Left cardiac atrium (tissue), 4 donors: ENCODE measurements around the gene DGCR2. TPM values are rescaled to one million over a fixed set of nuclear protein-coding genes. Genes with fewer than 3 reads are reported as not detected.

ENCODE experiments used
- ATAC-seq, 2 donors: fragments of 200-7000 bp; cut with Tn5 transposase; one replicate each; pipeline ENCODE4 v1.9.1; 2020; ENCODE audit warnings: mild to moderate bottlenecking in 2 of 2, moderate library complexity in 2 of 2
- DNase-seq: peaks from one replicate; pipeline ENCODE4 v3.0.0-alpha.2; 2020
- intact Hi-C, 2 donors: fragments of 100-400 bp; cut with DNase I; formaldehyde crosslinking; loops; one replicate each; pipeline versions ENCODE4 v1.14.1 to v1.15.1; 2022 to 2023
- total RNA-seq, 2 donors: library from RNA; stranded (reverse); fragmentation: NEBNext Ultra II Directional; extraction: Animal tissue kit (Norgen Biotek cat#: 25700); gene quantifications; one replicate each; pipeline ENCODE4 v1.2.1, GENCODE V29; 2021
- donor health status: DM: no; HTN: yes; CAD: no.
- donor health status: DM: no; HTN: yes; CAD: no; lungs with severe emphysema.
- donor health status: DM: yes; HTN: yes; CAD: no.
- donor health status: Dilated cardiomyopathy.

The DGCR2 gene
- total RNA-seq, 2 donors from 2014 or later, result 30.4 to 31.4 TPM

GRCh38 chr22:19131685-19132015, 9.4 kb upstream of the DGCR2 start:
- intact Hi-C loops, result loop anchor here in 1 of 2 donors (10.0 kb wide), 1 partner anchor 493 kb away; no protein-coding TSS in a partner anchor
- no peak for DNase-seq
- ATAC-seq, result no peak

GRCh38 chr22:19130959-19131684, 8.9 kb upstream of the DGCR2 start, which contains the start of gene TSSK2:
TSS of gene TSSK2 (plus strand) at chr22:19131308. CDS start at chr22:19131400, 92 bp downstream.
- intact Hi-C loops, result loop anchor here in 1 of 2 donors (10.0 kb wide), 1 partner anchor 494 kb away; no protein-coding TSS in a partner anchor
- ATAC-seq, result no peak
- DNase-seq, result no peak

- no peak for DNase-seq
- intact Hi-C loops, result loop anchor here in 1 of 2 donors (10.0 kb wide), 1 partner anchor 495 kb away; no protein-coding TSS in a partner anchor
- no peak for ATAC-seq
These were observed 7.7 kb upstream of the DGCR2 start for GRCh38 chr22:19129871-19130270.

GRCh38 chr22:19128946-19129727, 6.9 kb upstream of the DGCR2 start:
- ATAC-seq (no peak), DNase-seq (no peak)
- intact Hi-C loops, result no loop called here

GRCh38 chr22:19128009-19128401, 5.8 kb upstream of the DGCR2 start:
- ATAC-seq (no peak), DNase-seq (no peak)
- intact Hi-C loops, result no loop called here

GRCh38 chr22:19127329-19128008, 5.3 kb upstream of the DGCR2 start:
- DNase-seq, result no peak
- intact Hi-C loops, result no loop called here
- ATAC-seq, result no peak

GRCh38 chr22:19126309-19127273, 4.4 kb upstream of the DGCR2 start:
- no peak for ATAC-seq
- intact Hi-C loops, result no loop called here
- no peak for DNase-seq

GRCh38 chr22:19125474-19126308, 3.5 kb upstream of the DGCR2 start:
- DNase-seq, result no peak
- intact Hi-C loops, result no loop called here
- ATAC-seq, result no peak

- intact Hi-C loops, result no loop called here
- ATAC-seq (no peak), DNase-seq (no peak)
These were observed 2.8 kb upstream of the DGCR2 start for GRCh38 chr22:19125011-19125410.

GRCh38 chr22:19124377-19124776, 2.2 kb upstream of the DGCR2 start:
- intact Hi-C loops, result no loop called here
- DNase-seq (no peak), ATAC-seq (no peak)

- ATAC-seq (no peak), DNase-seq (no peak)
- intact Hi-C loops, result no loop called here
These were observed 1.7 kb upstream of the DGCR2 start for GRCh38 chr22:19123936-19124335.

- DNase-seq (no peak), ATAC-seq (peak; percentile 9 to 14)
- intact Hi-C loops, result no loop called here
These were observed 710 bp upstream of the DGCR2 start for GRCh38 chr22:19122752-19123492.

GRCh38 chr22:19121631-19122142, 525 bp downstream of the DGCR2 start:
- intact Hi-C loops, result no loop called here
- ATAC-seq (peak; percentile 28 to 60), DNase-seq (peak; percentile 60)

GRCh38 chr22:19120829-19121630, 1.2 kb downstream of the DGCR2 start:
- intact Hi-C loops, result no loop called here
- ATAC-seq (peak in 1 of 2 donors; percentile 12), DNase-seq (no peak)

GRCh38 chr22:19119949-19120348, 2.3 kb downstream of the DGCR2 start:
- ATAC-seq, result no peak
- DNase-seq, result no peak
- intact Hi-C loops, result no loop called here

GRCh38 chr22:19118329-19118880, 3.8 kb downstream of the DGCR2 start:
- DNase-seq (no peak), ATAC-seq (no peak)
- intact Hi-C loops, result no loop called here
